HUES6 (cell line): ENCODE measurements around the gene ATP8B3.

Source experiments
- H3K27ac ChIP-seq: 2 replicates; pipeline ENCODE4 v1.7.0; 2013; ENCODE audit warnings: low read depth, mild to moderate bottlenecking, low read length, inconsistent platforms
- H3K27me3 ChIP-seq: 2 replicates; pipeline ENCODE4 v1.6.1; 2013; ENCODE audit warnings: low read length; ENCODE audit not compliant: control insufficient read depth, insufficient read depth
- H3K36me3 ChIP-seq: 2 replicates; pipeline ENCODE4 v1.6.1; 2013; ENCODE audit warnings: low read length; ENCODE audit not compliant: control insufficient read depth, insufficient read depth
- H3K4me1 ChIP-seq: 2 replicates; pipeline ENCODE4 v1.6.1; 2013; ENCODE audit warnings: low read length; ENCODE audit not compliant: control insufficient read depth, insufficient read depth
- H3K4me3 ChIP-seq: 2 replicates; pipeline ENCODE4 v1.5.1; 2013; ENCODE audit warnings: low read depth, low read length
- H3K9ac ChIP-seq: one replicate; pipeline ENCODE4 v1.6.1; 2013; ENCODE audit warnings: mild to moderate bottlenecking, low read length
- H3K9me3 ChIP-seq: 2 replicates; pipeline ENCODE4 v1.6.1; 2013; ENCODE audit warnings: low read depth, low read length; ENCODE audit not compliant: control insufficient read depth, insufficient read depth

ATP8B3 gene

DNA sequence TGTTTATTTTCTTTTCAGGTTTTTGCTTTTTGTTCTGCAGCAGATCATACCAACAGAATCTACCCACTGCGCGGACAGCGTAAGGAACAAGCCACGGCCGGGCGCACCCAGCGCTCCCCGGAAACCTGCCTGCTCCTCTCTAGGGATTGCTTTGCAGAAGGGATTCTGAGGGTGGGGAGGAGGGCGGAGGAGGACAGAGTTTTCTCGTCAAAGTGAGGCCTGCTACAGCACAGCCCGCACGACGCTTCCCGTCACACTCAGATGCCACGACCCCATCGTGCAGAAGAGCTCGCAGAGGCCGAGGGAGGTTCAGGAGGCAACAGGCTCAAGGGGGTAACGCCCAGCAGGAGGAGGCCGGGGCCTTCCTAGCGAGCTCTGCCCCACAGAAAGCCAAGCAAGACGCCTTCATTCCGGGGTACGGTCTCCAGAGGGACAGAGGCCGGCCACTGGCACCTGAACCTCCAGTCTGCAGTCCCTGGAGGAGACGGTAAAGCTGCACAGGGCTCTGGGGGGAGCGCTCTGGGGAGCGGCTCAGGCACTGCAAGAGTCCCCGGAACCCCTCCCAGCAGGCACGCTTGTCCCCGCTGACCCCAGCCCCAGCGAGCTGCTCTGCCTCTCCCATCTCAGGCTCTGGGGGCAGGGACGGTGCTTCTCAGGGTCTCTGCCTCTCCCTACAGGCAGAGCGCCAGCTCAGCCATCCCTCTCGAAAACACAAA is 29.3 kb upstream of the ATP8B3 start:
- Histone ChIP-seq H3K9me3 (no peaks in the 10 kb centered on the region), H3K9ac (peak overlapping the region; percentile 42), H3K4me3 (no peak overlapping the region), H3K27me3 (no peaks in the 10 kb centered on the region), H3K27ac (no peak overlapping the region), H3K4me1 (peaks cover 8% of the 10 kb centered on the region), H3K36me3 (peaks cover 7% of the 10 kb centered on the region)

DNA sequence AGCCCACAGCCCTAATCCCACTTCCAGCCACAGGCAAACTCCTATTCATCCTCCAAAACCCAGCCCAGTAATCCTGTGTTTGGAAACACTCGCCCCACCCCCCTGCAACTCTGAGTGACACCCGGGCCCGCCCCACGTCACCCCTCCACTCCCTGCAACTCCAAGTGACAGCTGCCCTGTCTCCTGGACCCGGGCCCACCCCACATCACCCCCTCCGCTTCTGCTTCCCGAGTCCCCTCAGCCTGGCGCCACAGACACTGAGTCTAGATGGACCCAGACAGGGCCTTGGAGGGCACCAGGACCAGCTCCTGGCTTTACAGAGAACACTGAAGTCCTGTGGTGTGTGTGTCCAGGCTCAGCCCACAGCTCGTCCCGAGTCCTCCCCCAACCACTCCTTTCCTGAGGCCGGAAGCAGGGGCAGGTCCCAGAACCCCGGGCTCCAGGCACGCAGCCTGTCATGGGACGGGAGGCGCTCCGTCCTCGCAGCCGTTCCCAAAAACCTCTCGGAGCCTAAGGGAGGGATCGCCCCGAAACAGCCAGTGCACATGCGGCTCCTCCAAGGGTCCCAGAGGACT is 28.6 kb upstream of the ATP8B3 start:
- peaks cover 7% of the 10 kb centered on the region for H3K36me3 ChIP-seq
- no peaks in the 10 kb centered on the region for H3K27me3 ChIP-seq
- H3K27ac ChIP-seq: no peak overlapping the region
- no peaks in the 10 kb centered on the region for H3K9me3 ChIP-seq
- H3K4me1 ChIP-seq: peaks cover 8% of the 10 kb centered on the region
- H3K9ac ChIP-seq: no peak overlapping the region
- no peak overlapping the region for H3K4me3 ChIP-seq

DNA sequence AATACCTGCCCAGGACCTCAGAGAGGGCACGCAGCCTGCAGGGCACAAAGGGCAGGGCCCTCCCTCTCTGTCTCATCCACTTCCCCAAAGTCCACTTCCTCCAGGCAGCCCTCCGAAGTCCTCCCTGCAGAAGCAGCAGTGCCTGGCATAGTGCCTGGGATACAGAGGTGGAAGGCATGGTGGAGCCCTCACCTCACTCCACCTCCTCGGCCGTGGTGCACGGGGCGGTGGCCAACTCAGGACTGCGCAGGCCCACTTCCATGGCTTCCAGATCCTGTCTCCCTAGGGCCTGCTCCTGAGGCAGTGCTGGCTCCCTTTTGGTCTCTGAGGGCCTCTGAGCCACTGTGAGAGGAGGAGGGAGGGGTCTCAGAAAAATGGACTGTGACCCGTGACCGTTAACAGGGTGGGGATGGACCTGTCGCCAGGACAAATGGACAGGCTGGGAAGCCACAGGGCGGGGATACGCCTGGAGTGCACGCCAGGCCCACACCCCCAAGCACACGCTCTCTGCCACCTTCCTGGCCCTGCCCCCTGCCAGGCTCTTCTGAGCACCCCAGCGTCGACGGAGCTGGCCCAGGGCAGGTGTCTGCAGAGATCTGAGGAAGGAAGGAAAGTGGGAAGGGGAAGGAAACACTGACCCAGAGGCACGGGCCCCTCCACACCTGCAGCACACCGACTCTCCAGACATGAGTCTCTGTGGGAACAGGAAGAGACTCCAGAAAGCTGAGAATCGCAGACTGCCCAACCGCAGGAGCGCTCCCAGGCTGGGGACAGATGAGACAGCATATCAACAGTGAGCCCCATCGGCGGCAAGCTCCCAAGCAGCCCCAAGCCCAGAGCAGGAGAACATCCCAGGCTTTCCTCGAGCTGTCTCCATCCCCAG is 27.8 kb upstream of the ATP8B3 start:
- Histone ChIP-seq H3K4me3 (no peak overlapping the region), H3K27ac (no peak overlapping the region), H3K27me3 (no peaks in the 10 kb centered on the region), H3K4me1 (peaks cover 8% of the 10 kb centered on the region), H3K36me3 (peaks cover 7% of the 10 kb centered on the region), H3K9me3 (no peaks in the 10 kb centered on the region), H3K9ac (no peak overlapping the region)

DNA sequence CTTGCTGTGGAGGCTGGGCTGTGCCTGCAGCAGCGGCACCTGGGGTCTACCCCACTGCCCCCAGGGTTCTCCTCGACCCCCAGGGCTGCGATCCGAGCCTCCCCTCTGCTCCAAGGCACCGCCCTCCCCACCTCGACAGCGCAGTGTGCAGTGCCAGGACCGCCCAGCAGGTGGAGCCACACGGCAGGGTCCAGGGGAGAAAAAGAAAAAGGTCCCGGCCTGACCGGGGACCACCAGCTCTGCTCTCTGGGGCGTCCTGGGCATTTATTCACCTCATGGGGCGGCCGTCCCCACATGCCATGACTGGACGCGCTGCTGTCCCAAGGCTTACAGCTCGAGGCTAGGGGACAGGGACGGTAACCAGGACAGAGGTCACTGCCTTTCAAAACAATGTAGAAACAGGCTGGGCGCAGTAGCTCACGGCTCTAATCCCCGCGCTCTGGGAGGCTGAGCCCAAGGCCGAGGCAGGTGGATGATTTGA is 25.6 kb upstream of the ATP8B3 start:
- H3K36me3 ChIP-seq: peaks cover 7% of the 10 kb centered on the region
- H3K9me3 ChIP-seq: no peaks in the 10 kb centered on the region
- H3K27ac ChIP-seq: no peak overlapping the region
- H3K4me3 ChIP-seq: no peak overlapping the region
- H3K9ac ChIP-seq: no peak overlapping the region
- H3K4me1 ChIP-seq: peaks cover 8% of the 10 kb centered on the region
- no peaks in the 10 kb centered on the region for H3K27me3 ChIP-seq

DNA sequence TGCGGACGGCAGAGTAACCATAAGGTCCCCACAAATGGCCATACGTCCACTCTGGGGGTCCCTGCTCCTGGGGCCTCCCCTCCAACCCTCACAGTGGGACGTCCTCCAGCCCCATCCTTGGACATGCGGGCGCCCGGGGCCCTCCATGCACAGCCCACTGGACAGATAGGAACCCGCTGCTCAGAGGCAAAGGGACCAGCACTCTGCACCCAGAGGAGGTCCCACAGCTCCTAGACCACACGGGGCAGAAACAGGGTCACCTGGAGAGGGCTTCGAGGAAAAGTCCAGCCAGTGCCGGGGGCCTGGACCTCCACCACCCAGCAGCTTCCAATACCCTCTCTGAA is 25.1 kb upstream of the ATP8B3 start:
- Histone ChIP-seq H3K9ac (peak overlapping the region; percentile 2), H3K36me3 (peaks cover 7% of the 10 kb centered on the region), H3K4me3 (no peak overlapping the region), H3K9me3 (no peaks in the 10 kb centered on the region), H3K27me3 (no peaks in the 10 kb centered on the region), H3K4me1 (peaks cover 8% of the 10 kb centered on the region), H3K27ac (no peak overlapping the region)

DNA sequence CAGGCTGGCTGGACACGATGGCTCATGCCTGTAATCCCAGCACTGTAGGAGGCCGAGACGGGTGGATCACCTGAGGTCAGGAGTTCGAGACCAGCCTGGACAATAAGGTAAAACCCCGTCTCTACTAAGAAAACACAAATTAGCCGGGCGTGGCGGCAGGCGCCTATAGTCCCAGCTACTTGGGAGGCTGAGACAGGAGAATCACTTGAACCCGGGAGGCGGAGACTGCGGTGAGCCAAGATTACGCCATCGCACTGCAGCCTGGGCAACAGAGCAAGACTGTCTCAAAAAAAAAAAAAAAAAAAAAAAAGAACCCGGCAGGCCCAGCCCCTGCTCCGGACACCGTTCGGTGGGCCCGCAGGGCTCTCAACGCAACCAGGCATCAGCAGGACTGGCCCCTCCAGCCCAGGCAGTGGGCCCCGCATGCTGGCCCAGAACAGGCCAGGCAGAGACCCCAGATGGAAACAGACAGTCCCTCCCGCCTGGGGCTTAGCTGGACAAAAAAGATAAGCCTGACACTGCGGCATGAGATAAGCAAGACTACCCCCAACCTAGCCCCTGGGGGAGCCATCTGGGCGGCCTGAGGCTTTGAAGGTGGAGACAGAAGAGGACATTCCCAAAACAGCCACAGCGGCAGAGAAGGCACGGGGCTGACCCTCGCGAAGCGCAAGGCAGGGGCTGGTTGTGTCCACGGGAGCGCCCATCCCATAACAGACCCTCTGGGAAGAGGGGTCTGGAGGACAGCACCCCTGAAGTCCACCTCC is 24.6 kb upstream of the ATP8B3 start:
- no peaks in the 10 kb centered on the region for H3K27me3 ChIP-seq

DNA sequence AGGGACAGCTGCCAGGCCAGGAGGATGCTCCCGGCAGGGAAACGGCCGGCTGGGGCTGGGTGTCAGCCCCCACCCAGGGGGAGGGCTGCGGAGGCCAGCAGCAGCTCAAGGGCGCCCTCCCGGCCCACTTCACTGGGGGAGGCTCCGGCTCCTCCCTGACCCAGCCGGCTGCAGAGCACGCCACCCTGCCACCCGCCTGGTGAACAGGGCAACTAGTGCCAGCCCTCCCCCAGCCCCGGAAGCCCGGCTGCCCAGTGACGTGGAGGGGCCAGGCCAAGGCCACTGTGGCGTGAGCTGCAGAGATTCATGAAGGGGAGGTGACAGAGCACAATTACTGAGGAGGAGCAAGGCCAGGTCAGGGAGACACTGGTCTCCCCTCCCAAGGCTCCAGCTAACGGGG is 21.5 kb upstream of the ATP8B3 start:
- no peaks in the 10 kb centered on the region for H3K27me3 ChIP-seq
- no peaks in the 10 kb centered on the region for H3K9me3 ChIP-seq
- H3K27ac ChIP-seq: no peak overlapping the region
- peak overlapping the region; percentile 12 for H3K9ac ChIP-seq
- H3K4me1 ChIP-seq: peaks cover 8% of the 10 kb centered on the region
- peaks cover 10% of the 10 kb centered on the region for H3K36me3 ChIP-seq
- H3K4me3 ChIP-seq: no peak overlapping the region

More for the DNA sequence above, 24.6 kb upstream of the ATP8B3 start:
- Histone ChIP-seq H3K9me3 (no peaks in the 10 kb centered on the region), H3K27ac (no peak overlapping the region; the same call in 1 of the 2 replicates), H3K4me3 (no peak overlapping the region), H3K9ac (no peak overlapping the region), H3K4me1 (peaks cover 8% of the 10 kb centered on the region), H3K36me3 (peaks cover 7% of the 10 kb centered on the region)

DNA sequence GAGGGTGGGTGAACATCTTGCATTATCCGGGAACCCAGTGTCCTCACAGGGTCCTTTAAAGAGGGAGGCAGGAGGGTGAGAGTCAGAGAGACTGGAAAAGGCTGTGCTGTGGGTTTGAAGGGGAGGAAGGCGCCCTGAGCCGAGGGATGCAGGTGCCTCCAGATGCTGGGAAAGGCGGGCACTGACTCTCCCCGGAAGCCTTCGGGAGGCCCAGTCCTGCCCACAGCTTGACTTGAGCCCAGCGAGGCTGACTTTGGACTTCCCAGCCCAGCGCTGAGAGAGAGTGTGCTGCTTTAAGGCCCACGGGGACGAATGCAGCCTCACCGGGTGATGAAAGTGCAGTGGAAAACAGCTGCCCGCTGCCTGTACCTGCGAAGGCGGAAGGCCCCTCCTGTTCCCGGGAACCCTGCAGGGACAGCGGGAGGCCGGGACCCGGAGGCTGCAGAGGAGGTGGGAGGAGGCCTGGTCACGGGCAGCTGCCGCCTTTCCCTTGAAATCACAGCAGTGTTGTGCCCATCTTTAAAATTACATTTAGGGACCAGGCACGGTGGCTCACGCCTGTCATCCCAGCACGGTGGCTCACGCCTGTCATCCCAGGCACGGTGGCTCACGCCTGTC is 20.1 kb upstream of the ATP8B3 start:
- H3K36me3 ChIP-seq: peaks cover 12% of the 10 kb centered on the region
- peaks cover 3% of the 10 kb centered on the region; the same call in 1 of the 2 replicates for H3K4me1 ChIP-seq
- no peak overlapping the region for H3K9ac ChIP-seq
- no peak overlapping the region for H3K4me3 ChIP-seq
- no peak overlapping the region for H3K27ac ChIP-seq
- no peaks in the 10 kb centered on the region for H3K9me3 ChIP-seq
- H3K27me3 ChIP-seq: no peaks in the 10 kb centered on the region

DNA sequence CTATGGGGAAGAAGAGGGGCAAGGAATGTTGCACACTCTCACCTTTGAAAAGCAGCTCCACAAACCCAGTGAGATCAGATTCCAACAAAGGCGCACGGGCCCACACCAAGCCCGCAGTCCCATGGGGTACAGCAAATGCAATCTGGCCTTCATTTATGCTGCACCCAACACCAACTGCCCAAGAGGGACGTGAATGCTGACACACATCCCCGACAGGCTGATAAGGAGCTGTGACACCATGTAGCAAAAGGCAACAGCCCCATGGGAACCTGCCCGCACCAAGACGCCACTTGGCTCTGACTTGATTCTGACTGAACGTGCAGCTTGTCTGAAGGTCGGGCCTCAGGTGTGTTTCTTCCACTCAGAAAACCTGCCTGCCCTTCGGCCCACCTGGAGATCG is 18.9 kb upstream of the ATP8B3 start:
- no peak overlapping the region for H3K9ac ChIP-seq
- no peak overlapping the region for H3K4me3 ChIP-seq
- no peaks in the 10 kb centered on the region for H3K9me3 ChIP-seq
- H3K27ac ChIP-seq: no peak overlapping the region
- peaks cover 11% of the 10 kb centered on the region for H3K4me1 ChIP-seq
- H3K27me3 ChIP-seq: no peaks in the 10 kb centered on the region
- H3K36me3 ChIP-seq: peaks cover 13% of the 10 kb centered on the region

DNA sequence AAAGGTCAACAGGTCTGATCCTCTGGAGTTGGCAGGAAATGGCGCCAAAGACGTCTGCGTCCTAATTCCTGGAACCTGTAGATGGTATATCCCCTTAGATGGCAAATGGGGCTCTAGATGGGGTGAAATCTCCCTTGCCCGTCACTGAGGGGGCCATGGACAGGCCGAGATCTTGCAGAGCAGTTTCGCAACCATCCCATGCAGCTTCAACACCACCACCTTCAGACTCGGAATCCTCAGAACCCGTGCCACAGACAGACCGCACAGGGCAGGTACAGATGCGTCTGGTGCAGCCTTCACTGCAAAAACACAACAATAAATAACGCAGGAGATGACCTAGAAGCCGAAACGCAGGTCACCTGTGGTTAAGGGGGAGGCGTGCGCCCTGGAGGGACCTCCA is 18.5 kb upstream of the ATP8B3 start:
- Histone ChIP-seq H3K27me3 (no peaks in the 10 kb centered on the region), H3K4me3 (no peak overlapping the region), H3K4me1 (peaks cover 14% of the 10 kb centered on the region), H3K27ac (no peak overlapping the region), H3K9me3 (no peaks in the 10 kb centered on the region), H3K9ac (no peak overlapping the region), H3K36me3 (peaks cover 17% of the 10 kb centered on the region)
